ENCODE results near the gene KRTAP10-2.

KRTAP10-2 gene

GRCh38 chr21:44529011-44529421 is 22.3 kb downstream of the KRTAP10-2 start:
- H3K4me1 ChIP-seq (ENCODE audit: control insufficient read depth, insufficient read depth, low read length, unreplicated experiment), result no peaks in the 10 kb centered on the region
- H3K4me3 ChIP-seq (ENCODE audit: low read depth, low read length), result no peak overlapping the region
- no peaks in the 10 kb centered on the region for H3K36me3 ChIP-seq (ENCODE audit: insufficient read depth, low read length)
- H3K79me2 ChIP-seq (ENCODE audit: control insufficient read depth, insufficient read depth, low read length, unreplicated experiment), result no peaks in the 10 kb centered on the region
- no peaks in the 10 kb centered on the region for H3K27me3 ChIP-seq (ENCODE audit: insufficient read depth, low read length)
- no peak overlapping the region for H2AFZ ChIP-seq (ENCODE audit: low read length, unreplicated experiment)
- H3K27ac ChIP-seq (ENCODE audit: low read depth, low read length), result no peak overlapping the region

- Histone ChIP-seq H2AFZ (ENCODE audit: low read length, unreplicated experiment) (no peak overlapping the region), H3K27me3 (ENCODE audit: insufficient read depth, low read length) (no peaks in the 10 kb centered on the region), H3K4me3 (ENCODE audit: low read depth, low read length) (no peak overlapping the region), H3K79me2 (ENCODE audit: control insufficient read depth, insufficient read depth, low read length, unreplicated experiment) (no peaks in the 10 kb centered on the region), H3K4me1 (ENCODE audit: control insufficient read depth, insufficient read depth, low read length, unreplicated experiment) (no peaks in the 10 kb centered on the region), H3K36me3 (ENCODE audit: insufficient read depth, low read length) (no peaks in the 10 kb centered on the region), H3K27ac (ENCODE audit: low read depth, low read length) (no peak overlapping the region)
These were observed 22.7 kb downstream of the KRTAP10-2 start for GRCh38 chr21:44528634-44528995.

- no peaks in the 10 kb centered on the region for H3K27me3 ChIP-seq (ENCODE audit: insufficient read depth, low read length)
- H2AFZ ChIP-seq (ENCODE audit: low read length, unreplicated experiment), result no peak overlapping the region
- no peaks in the 10 kb centered on the region for H3K36me3 ChIP-seq (ENCODE audit: insufficient read depth, low read length)
These were observed 23.2 kb downstream of the KRTAP10-2 start for GRCh38 chr21:44527983-44528633.

GRCh38 chr21:44527156-44527982 is 23.9 kb downstream of the KRTAP10-2 start:
- Histone ChIP-seq H3K36me3 (ENCODE audit: insufficient read depth, low read length) (no peaks in the 10 kb centered on the region), H3K79me2 (ENCODE audit: control insufficient read depth, insufficient read depth, low read length, unreplicated experiment) (no peaks in the 10 kb centered on the region), H2AFZ (ENCODE audit: low read length, unreplicated experiment) (no peak overlapping the region), H3K27me3 (ENCODE audit: insufficient read depth, low read length) (no peaks in the 10 kb centered on the region), H3K27ac (ENCODE audit: low read depth, low read length) (no peak overlapping the region), H3K4me3 (ENCODE audit: low read depth, low read length) (no peak overlapping the region), H3K4me1 (ENCODE audit: control insufficient read depth, insufficient read depth, low read length, unreplicated experiment) (no peaks in the 10 kb centered on the region)

More at GRCh38 chr21:44527983-44528633, 23.2 kb downstream of the KRTAP10-2 start:
- H3K4me1 ChIP-seq (ENCODE audit: control insufficient read depth, insufficient read depth, low read length, unreplicated experiment), result no peaks in the 10 kb centered on the region
- H3K4me3 ChIP-seq (ENCODE audit: low read depth, low read length), result no peak overlapping the region
- H3K27ac ChIP-seq (ENCODE audit: low read depth, low read length), result no peak overlapping the region
- H3K79me2 ChIP-seq (ENCODE audit: control insufficient read depth, insufficient read depth, low read length, unreplicated experiment), result no peaks in the 10 kb centered on the region

- Histone ChIP-seq H2AFZ (ENCODE audit: low read length, unreplicated experiment) (no peak overlapping the region), H3K27ac (ENCODE audit: low read depth, low read length) (no peak overlapping the region), H3K4me3 (ENCODE audit: low read depth, low read length) (no peak overlapping the region), H3K79me2 (ENCODE audit: control insufficient read depth, insufficient read depth, low read length, unreplicated experiment) (no peaks in the 10 kb centered on the region), H3K36me3 (ENCODE audit: insufficient read depth, low read length) (no peaks in the 10 kb centered on the region), H3K27me3 (ENCODE audit: insufficient read depth, low read length) (no peaks in the 10 kb centered on the region), H3K4me1 (ENCODE audit: control insufficient read depth, insufficient read depth, low read length, unreplicated experiment) (no peaks in the 10 kb centered on the region)
These were observed 25.0 kb downstream of the KRTAP10-2 start for GRCh38 chr21:44526096-44526997.

- H3K27ac ChIP-seq (ENCODE audit: low read depth, low read length), result no peak overlapping the region
- H3K79me2 ChIP-seq (ENCODE audit: control insufficient read depth, insufficient read depth, low read length, unreplicated experiment), result no peaks in the 10 kb centered on the region
- no peak overlapping the region for H3K4me3 ChIP-seq (ENCODE audit: low read depth, low read length)
- no peaks in the 10 kb centered on the region for H3K36me3 ChIP-seq (ENCODE audit: insufficient read depth, low read length)
- H3K27me3 ChIP-seq (ENCODE audit: insufficient read depth, low read length), result no peaks in the 10 kb centered on the region
- H2AFZ ChIP-seq (ENCODE audit: low read length, unreplicated experiment), result no peak overlapping the region
- no peaks in the 10 kb centered on the region for H3K4me1 ChIP-seq (ENCODE audit: control insufficient read depth, insufficient read depth, low read length, unreplicated experiment)
These were observed 25.8 kb downstream of the KRTAP10-2 start for GRCh38 chr21:44525391-44526095.

GRCh38 chr21:44524414-44525371 is 26.6 kb downstream of the KRTAP10-2 start:
- Histone ChIP-seq H3K27me3 (ENCODE audit: insufficient read depth, low read length) (no peaks in the 10 kb centered on the region), H3K36me3 (ENCODE audit: insufficient read depth, low read length) (no peaks in the 10 kb centered on the region), H3K4me3 (ENCODE audit: low read depth, low read length) (no peak overlapping the region), H3K27ac (ENCODE audit: low read depth, low read length) (no peak overlapping the region), H2AFZ (ENCODE audit: low read length, unreplicated experiment) (no peak overlapping the region), H3K4me1 (ENCODE audit: control insufficient read depth, insufficient read depth, low read length, unreplicated experiment) (no peaks in the 10 kb centered on the region), H3K79me2 (ENCODE audit: control insufficient read depth, insufficient read depth, low read length, unreplicated experiment) (no peaks in the 10 kb centered on the region)

- H3K79me2 ChIP-seq (ENCODE audit: control insufficient read depth, insufficient read depth, low read length, unreplicated experiment), result no peaks in the 10 kb centered on the region
- no peaks in the 10 kb centered on the region for H3K36me3 ChIP-seq (ENCODE audit: insufficient read depth, low read length)
- no peak overlapping the region for H3K27ac ChIP-seq (ENCODE audit: low read depth, low read length)
- no peak overlapping the region for H2AFZ ChIP-seq (ENCODE audit: low read length, unreplicated experiment)
- no peaks in the 10 kb centered on the region for H3K4me1 ChIP-seq (ENCODE audit: control insufficient read depth, insufficient read depth, low read length, unreplicated experiment)
- H3K27me3 ChIP-seq (ENCODE audit: insufficient read depth, low read length), result no peaks in the 10 kb centered on the region
- no peak overlapping the region for H3K4me3 ChIP-seq (ENCODE audit: low read depth, low read length)
These were observed 27.5 kb downstream of the KRTAP10-2 start for GRCh38 chr21:44523567-44524413.

- Histone ChIP-seq H3K4me3 (ENCODE audit: low read depth, low read length) (no peak overlapping the region), H3K27ac (ENCODE audit: low read depth, low read length) (no peak overlapping the region), H3K27me3 (ENCODE audit: insufficient read depth, low read length) (no peaks in the 10 kb centered on the region), H3K36me3 (ENCODE audit: insufficient read depth, low read length) (no peaks in the 10 kb centered on the region), H2AFZ (ENCODE audit: low read length, unreplicated experiment) (no peak overlapping the region), H3K79me2 (ENCODE audit: control insufficient read depth, insufficient read depth, low read length, unreplicated experiment) (no peaks in the 10 kb centered on the region), H3K4me1 (ENCODE audit: control insufficient read depth, insufficient read depth, low read length, unreplicated experiment) (no peaks in the 10 kb centered on the region)
These were observed 28.5 kb downstream of the KRTAP10-2 start for GRCh38 chr21:44522753-44523204.

Measured in ACC112 (cell line).